HFFc6 (cell line): ENCODE results near the gene ARHGAP26. TPM values are rescaled to one million over a fixed set of nuclear protein-coding genes. Genes with fewer than 3 reads are reported as not detected.

ENCODE experiments used
- DNase-seq: peaks from one replicate; pipeline ENCODE4 v3.0.0-alpha.2; 2018
- H3K27ac Mint-ChIP-seq: 2 replicates; pipeline ENCODE4 v1.8.0; 2020; ENCODE audit warnings: mild to moderate bottlenecking, mixed read lengths
- H3K27me3 Mint-ChIP-seq: 2 replicates; pipeline ENCODE4 v1.8.0; 2021; ENCODE audit warnings: mild to moderate bottlenecking, moderate library complexity, mixed read lengths; ENCODE audit not compliant: insufficient read depth
- H3K36me3 Mint-ChIP-seq: 2 replicates; pipeline ENCODE4 v1.8.0; 2021; ENCODE audit warnings: low read depth, mixed read lengths
- H3K4me1 Mint-ChIP-seq: 2 replicates; pipeline ENCODE4 v1.8.0; 2020; ENCODE audit warnings: low read depth, mixed read lengths
- H3K4me3 Mint-ChIP-seq: 2 replicates; pipeline ENCODE4 v1.8.0; 2020; ENCODE audit warnings: mild to moderate bottlenecking, moderate library complexity, mixed read lengths
- H3K9me3 Mint-ChIP-seq: 2 replicates; pipeline ENCODE4 v1.8.0; 2020; ENCODE audit warnings: mild to moderate bottlenecking, mixed read lengths
- CTCF ChIP-seq: fragments of 200-600 bp; sonication (generic); IDR thresholded peaks from 2 replicates; pipeline ENCODE4 v1.5.0; 2021; ENCODE audit warnings: antibody characterized with exemption, mild to moderate bottlenecking
- total RNA-seq, 6 experiments: library from RNA; stranded (reverse); fragmentation: NEBNext Ultra II Directional; extraction: Animal tissue kit (Norgen Biotek cat#: 25700); gene quantifications; 2 replicates in 1 of 6; 3 replicates in 5 of 6; pipeline ENCODE4 v1.2.3, GENCODE V29; 2021

Gene ARHGAP26
- total RNA-seq, 6 experiments from 2014 or later = 2.3 to 3.6 (median 3.1) TPM

- DNase-seq = no peak
- Mint-ChIP-seq H3K4me3 (no peak overlapping the region), H3K27ac (no peak overlapping the region), H3K9me3 (no peaks in the 10 kb centered on the region), H3K36me3 (no peaks in the 10 kb centered on the region), H3K27me3 (peaks cover 9% of the 10 kb centered on the region), H3K4me1 (peaks cover 46% of the 10 kb centered on the region)
- no peak for TF ChIP-seq CTCF
Measured at GRCh38 chr5:142886211-142886610, 116.0 kb downstream of the ARHGAP26 start.

- Mint-ChIP-seq H3K27me3 (peaks cover 9% of the 10 kb centered on the region), H3K36me3 (no peaks in the 10 kb centered on the region), H3K4me1 (peaks cover 40% of the 10 kb centered on the region), H3K4me3 (no peak overlapping the region), H3K27ac (no peak overlapping the region), H3K9me3 (no peaks in the 10 kb centered on the region)
- DNase-seq = no peak
- no peak for TF ChIP-seq CTCF
Measured at GRCh38 chr5:142886956-142887355, 116.8 kb downstream of the ARHGAP26 start.

GRCh38 chr5:142888469-142889085 lies 118.4 kb downstream of the ARHGAP26 start:
- Mint-ChIP-seq H3K4me3 (no peak overlapping the region), H3K9me3 (no peaks in the 10 kb centered on the region), H3K4me1 (peaks cover 29% of the 10 kb centered on the region), H3K27me3 (peaks cover 9% of the 10 kb centered on the region), H3K27ac (no peak overlapping the region), H3K36me3 (no peaks in the 10 kb centered on the region)
- peak; percentile 65 for DNase-seq
- peak; percentile 94 for TF ChIP-seq CTCF

- no peaks in the 10 kb centered on the region for H3K9me3 Mint-ChIP-seq
- peaks cover 7% of the 10 kb centered on the region; the same call in 1 of the 2 replicates for H3K27me3 Mint-ChIP-seq
- no peak overlapping the region for H3K4me3 Mint-ChIP-seq
- no peak overlapping the region for H3K27ac Mint-ChIP-seq
- TF ChIP-seq CTCF = no peak
- DNase-seq = no peak
- no peaks in the 10 kb centered on the region for H3K36me3 Mint-ChIP-seq
- peaks cover 32% of the 10 kb centered on the region for H3K4me1 Mint-ChIP-seq
Measured at GRCh38 chr5:142892021-142892420, 121.8 kb downstream of the ARHGAP26 start.

- TF ChIP-seq CTCF = no peak
- H3K27ac Mint-ChIP-seq = peak overlapping the region; percentile 5; the same call in 1 of the 2 replicates
Measured at GRCh38 chr5:142894315-142894714, 124.1 kb downstream of the ARHGAP26 start.

More at GRCh38 chr5:142894315-142894714, 124.1 kb downstream of the ARHGAP26 start:
- H3K4me1 Mint-ChIP-seq = peaks cover 22% of the 10 kb centered on the region
- H3K36me3 Mint-ChIP-seq = no peaks in the 10 kb centered on the region
- no peak overlapping the region for H3K4me3 Mint-ChIP-seq
- DNase-seq = no peak
- H3K27me3 Mint-ChIP-seq = peaks cover 9% of the 10 kb centered on the region
- no peaks in the 10 kb centered on the region for H3K9me3 Mint-ChIP-seq
